Measurements from ENCODE around the gene GAS5.

GAS5 gene

GRCh38 chr1:173903827-173904531, 36.2 kb upstream of the GAS5 start:
- DNase-seq: no peak
- H3K9me3 ChIP-seq (ENCODE audit: severe bottlenecking): no peaks in the 10 kb centered on the region
- no peak for TF ChIP-seq CTCF (IDR thresholded peaks at IDR 0.05; ENCODE audit: low read depth, low read length)
- no peak overlapping the region for H3K4me3 ChIP-seq (ENCODE audit: low read depth, low read length)
- H3K27ac ChIP-seq: no peak overlapping the region
- no peaks in the 10 kb centered on the region for H3K36me3 ChIP-seq
- H3K27me3 ChIP-seq (ENCODE audit: insufficient read depth, low read depth, severe bottlenecking): no peaks in the 10 kb centered on the region

GRCh38 chr1:173900992-173901391, 33.2 kb upstream of the GAS5 start:
- no peak overlapping the region for H3K4me3 ChIP-seq (ENCODE audit: low read depth, low read length)
- no peak overlapping the region for H3K27ac ChIP-seq
- no peaks in the 10 kb centered on the region for H3K27me3 ChIP-seq (ENCODE audit: insufficient read depth, low read depth, severe bottlenecking)
- TF ChIP-seq CTCF (IDR thresholded peaks at IDR 0.05; ENCODE audit: low read depth, low read length): no peak
- no peaks in the 10 kb centered on the region for H3K9me3 ChIP-seq (ENCODE audit: severe bottlenecking)
- H3K36me3 ChIP-seq: no peaks in the 10 kb centered on the region
- DNase-seq: no peak

- no peak overlapping the region for H3K4me3 ChIP-seq (ENCODE audit: low read depth, low read length)
- no peaks in the 10 kb centered on the region for H3K27me3 ChIP-seq (ENCODE audit: insufficient read depth, low read depth, severe bottlenecking)
- H3K36me3 ChIP-seq: no peaks in the 10 kb centered on the region
- no peak for TF ChIP-seq CTCF (IDR thresholded peaks at IDR 0.05; ENCODE audit: low read depth, low read length)
- DNase-seq: no peak
- no peaks in the 10 kb centered on the region for H3K9me3 ChIP-seq (ENCODE audit: severe bottlenecking)
- no peak overlapping the region for H3K27ac ChIP-seq
Measured at GRCh38 chr1:173900427-173900826, 32.6 kb upstream of the GAS5 start.

- H3K27me3 ChIP-seq (ENCODE audit: insufficient read depth, low read depth, severe bottlenecking): no peaks in the 10 kb centered on the region
- no peak for TF ChIP-seq CTCF (IDR thresholded peaks at IDR 0.05; ENCODE audit: low read depth, low read length)
- H3K4me3 ChIP-seq (ENCODE audit: low read depth, low read length): no peak overlapping the region
- DNase-seq: no peak
- H3K36me3 ChIP-seq: no peaks in the 10 kb centered on the region; the same call in 1 of the 2 replicates
- no peak overlapping the region for H3K27ac ChIP-seq
- no peaks in the 10 kb centered on the region for H3K9me3 ChIP-seq (ENCODE audit: severe bottlenecking)
Measured at GRCh38 chr1:173894189-173894588, 26.4 kb upstream of the GAS5 start.

- Histone ChIP-seq H3K27me3 (ENCODE audit: insufficient read depth, low read depth, severe bottlenecking) (no peaks in the 10 kb centered on the region), H3K36me3 (no peaks in the 10 kb centered on the region; the same call in 1 of the 2 replicates), H3K4me3 (ENCODE audit: low read depth, low read length) (no peak overlapping the region), H3K27ac (no peak overlapping the region), H3K9me3 (ENCODE audit: severe bottlenecking) (no peaks in the 10 kb centered on the region)
- TF ChIP-seq CTCF (IDR thresholded peaks at IDR 0.05; ENCODE audit: low read depth, low read length): no peak
- DNase-seq: no peak
Measured at GRCh38 chr1:173893611-173894010, 25.8 kb upstream of the GAS5 start.

DNA sequence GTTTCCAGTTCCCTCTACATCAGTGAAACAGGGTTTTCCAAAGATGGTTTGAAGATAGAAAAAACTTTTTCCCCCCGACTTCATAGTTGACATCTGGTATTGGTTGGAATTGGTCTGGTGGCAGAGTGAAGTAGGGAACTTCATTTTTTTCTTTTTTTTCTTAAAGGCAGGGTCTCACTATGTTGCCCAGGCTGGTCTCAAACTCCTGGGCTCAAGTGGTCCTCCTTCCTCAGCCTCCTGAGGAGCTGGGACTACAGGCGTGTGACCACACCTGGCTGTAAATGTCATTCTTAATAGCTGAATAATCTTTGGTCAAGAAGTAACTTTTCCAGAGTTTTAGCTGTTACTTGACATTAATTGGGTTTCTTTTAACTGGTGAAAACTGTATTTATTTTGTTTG, 22.1 kb upstream of the GAS5 start:
- DNase-seq: no peak
- H3K27me3 ChIP-seq (ENCODE audit: insufficient read depth, low read depth, severe bottlenecking): no peaks in the 10 kb centered on the region

More for the DNA sequence above, 22.1 kb upstream of the GAS5 start:
- Histone ChIP-seq H3K27ac (no peak overlapping the region), H3K4me3 (ENCODE audit: low read depth, low read length) (no peak overlapping the region), H3K36me3 (peaks cover 11% of the 10 kb centered on the region), H3K9me3 (ENCODE audit: severe bottlenecking) (no peaks in the 10 kb centered on the region)
- TF ChIP-seq CTCF (IDR thresholded peaks at IDR 0.05; ENCODE audit: low read depth, low read length): no peak
